H9 (cell line): ENCODE results near the gene POU2AF1. TPM values are rescaled to one million over a fixed set of nuclear protein-coding genes. Genes with fewer than 3 reads are reported as not detected.

Experiments used
- DNase-seq: peaks from one replicate; pipeline ENCODE4 v3.0.0-alpha.2; 2017
- H2AFZ ChIP-seq: one replicate; pipeline ENCODE4 v1.6.1; 2013; ENCODE audit warnings: mild to moderate bottlenecking, low read length, control low read depth, moderate library complexity
- H2AK5ac ChIP-seq: 2 replicates; pipeline ENCODE4 v1.6.1; 2013; ENCODE audit warnings: low read length, control low read depth, mixed read lengths; ENCODE audit not compliant: insufficient read length
- H2BK120ac ChIP-seq: one replicate; pipeline ENCODE4 v1.6.1; 2013; ENCODE audit warnings: low read depth, mild to moderate bottlenecking, low read length, control low read depth, inconsistent platforms; ENCODE audit not compliant: poor library complexity, severe bottlenecking
- H2BK12ac ChIP-seq: 2 replicates; pipeline ENCODE4 v1.6.1; 2013; ENCODE audit warnings: low read length, control low read depth, mixed read lengths, low read depth; ENCODE audit not compliant: insufficient read length
- H2BK15ac ChIP-seq: 2 replicates; pipeline ENCODE4 v1.6.1; 2013; ENCODE audit warnings: low read depth, low read length, control low read depth
- H2BK20ac ChIP-seq: one replicate; pipeline ENCODE4 v1.6.1; 2013; ENCODE audit warnings: low read depth, mild to moderate bottlenecking, low read length, control low read depth, inconsistent platforms; ENCODE audit not compliant: poor library complexity, severe bottlenecking
- H2BK5ac ChIP-seq: 2 replicates; pipeline ENCODE4 v1.6.1; 2013; ENCODE audit warnings: low read length, control low read depth, mixed read lengths; ENCODE audit not compliant: insufficient read length
- H3K14ac ChIP-seq: 2 replicates; pipeline ENCODE4 v1.6.1; 2013; ENCODE audit warnings: low read length, control low read depth; ENCODE audit not compliant: insufficient read depth
- H3K18ac ChIP-seq: 2 replicates; pipeline ENCODE4 v1.6.1; 2013; ENCODE audit warnings: low read depth, mild to moderate bottlenecking, mixed read lengths, low read length, control low read depth; ENCODE audit not compliant: insufficient read length
- H3K23ac ChIP-seq: 2 replicates; pipeline ENCODE4 v1.6.1; 2013; ENCODE audit warnings: low read length, control low read depth, mixed read lengths, low read depth; ENCODE audit not compliant: insufficient read length
- H3K23me2 ChIP-seq: 2 replicates; pipeline ENCODE4 v1.6.1; 2013; ENCODE audit warnings: low read depth, mild to moderate bottlenecking, mixed read lengths, low read length, control low read depth; ENCODE audit not compliant: insufficient read length, poor library complexity, severe bottlenecking
- H3K27ac ChIP-seq: 2 replicates; pipeline ENCODE4 v1.5.1; 2013; ENCODE audit warnings: low read length, control low read depth, mixed read lengths, low read depth; ENCODE audit not compliant: insufficient read length
- H3K27me3 ChIP-seq: 2 replicates; pipeline ENCODE4 v1.6.1; 2013; ENCODE audit warnings: low read length, control low read depth, inconsistent platforms; ENCODE audit not compliant: insufficient read depth
- H3K4ac ChIP-seq: 2 replicates; pipeline ENCODE4 v1.6.1; 2013; ENCODE audit warnings: low read depth, mild to moderate bottlenecking, control low read depth, inconsistent platforms, low read length, moderate library complexity
- H3K4me1 ChIP-seq: 2 replicates; pipeline ENCODE4 v1.6.1; 2013; ENCODE audit warnings: low read length, control low read depth, inconsistent platforms; ENCODE audit not compliant: insufficient read depth
- H3K4me2 ChIP-seq: 2 replicates; pipeline ENCODE4 v1.6.1; 2013; ENCODE audit warnings: low read length, control low read depth, mixed read lengths; ENCODE audit not compliant: insufficient read length, insufficient read depth
- H3K56ac ChIP-seq: 2 replicates; pipeline ENCODE4 v1.6.1; 2013; ENCODE audit warnings: low read depth, mild to moderate bottlenecking, mixed read lengths, low read length, control low read depth; ENCODE audit not compliant: insufficient read length
- H3K79me1 ChIP-seq: 2 replicates; pipeline ENCODE4 v1.6.1; 2013; ENCODE audit warnings: low read depth, mild to moderate bottlenecking, moderate library complexity, low read length, control low read depth, inconsistent platforms; ENCODE audit not compliant: insufficient read depth, poor library complexity, severe bottlenecking
- H3K79me2 ChIP-seq: 2 replicates; pipeline ENCODE4 v1.6.1; 2013; ENCODE audit warnings: low read length, control low read depth, inconsistent platforms; ENCODE audit not compliant: insufficient read depth
- H3K9ac ChIP-seq: 2 replicates; pipeline ENCODE4 v1.6.1; 2013; ENCODE audit warnings: low read length, control low read depth, mixed read lengths; ENCODE audit not compliant: insufficient read length; ENCODE audit errors: extremely low read depth
- H3K9me3 ChIP-seq: one replicate; pipeline ENCODE4 v1.6.1; 2013; ENCODE audit warnings: low read depth, low read length, inconsistent platforms; ENCODE audit not compliant: control insufficient read depth
- H3T11ph ChIP-seq: one replicate; pipeline ENCODE4 v1.6.1; 2013; ENCODE audit warnings: mild to moderate bottlenecking, low read length, control low read depth, inconsistent platforms
- H4K20me1 ChIP-seq: one replicate; pipeline ENCODE4 v1.6.1; 2013; ENCODE audit not compliant: control insufficient read depth, insufficient read length, insufficient read depth
- H4K5ac ChIP-seq: 2 replicates; pipeline ENCODE4 v1.6.1; 2013; ENCODE audit warnings: low read depth, mild to moderate bottlenecking, mixed read lengths, low read length, control low read depth; ENCODE audit not compliant: insufficient read length
- H4K8ac ChIP-seq: replicated peaks from 2 replicates; pipeline ENCODE4 v1.6.1; 2013; ENCODE audit warnings: low read length, control low read depth, mixed read lengths, low read depth; ENCODE audit not compliant: insufficient read length
- H4K91ac ChIP-seq: 2 replicates; pipeline ENCODE4 v1.6.1; 2013; ENCODE audit warnings: low read depth, mild to moderate bottlenecking, moderate library complexity, mixed read lengths, low read length, control low read depth; ENCODE audit not compliant: insufficient read length
- H3K27ac Mint-ChIP-seq, 3 experiments: 2 replicates in 2 of 3; 3 replicates in 1 of 3; pipeline ENCODE4 v1.8.0; 2020 to 2021; ENCODE audit warnings: mixed read lengths in 3 of 3, mild to moderate bottlenecking in 1 of 3, moderate library complexity in 1 of 3
- H3K27me3 Mint-ChIP-seq: 2 replicates; pipeline ENCODE4 v1.8.0; 2021; ENCODE audit warnings: low read depth, mild to moderate bottlenecking, moderate library complexity, mixed read lengths
- H3K36me3 Mint-ChIP-seq, 3 experiments: 2 replicates in 2 of 3; 3 replicates in 1 of 3; pipeline ENCODE4 v1.8.0; 2020 to 2021; ENCODE audit warnings: low read depth in 3 of 3, mixed read lengths in 3 of 3; ENCODE audit not compliant: insufficient read depth in 1 of 3
- H3K4me1 Mint-ChIP-seq, 2 experiments: 2 replicates each; pipeline ENCODE4 v1.8.0; 2020; ENCODE audit warnings: mixed read lengths in 2 of 2
- H3K4me3 Mint-ChIP-seq, 2 experiments: 2 replicates in 1 of 2; 3 replicates in 1 of 2; pipeline ENCODE4 v1.8.0; 2020 to 2021; ENCODE audit warnings: mild to moderate bottlenecking in 2 of 2, mixed read lengths in 2 of 2, moderate library complexity in 1 of 2
- H3K9me3 Mint-ChIP-seq, 2 experiments: 2 replicates in 1 of 2; 3 replicates in 1 of 2; pipeline ENCODE4 v1.8.0; 2020; ENCODE audit warnings: mild to moderate bottlenecking in 2 of 2, mixed read lengths in 2 of 2, moderate library complexity in 1 of 2
- CTCF ChIP-seq: fragments of 200-600 bp; sonication (generic); conservative IDR thresholded peaks from 3 replicates; pipeline ENCODE4 v1.8.0; 2021; ENCODE audit warnings: antibody characterized with exemption, mild to moderate bottlenecking
- WGBS: extraction: QIAGEN DNeasy Blood & Tissue Kit; methylation state at CpG from one replicate; pipeline ENCODE4 v1.1.7; 2013; ENCODE audit warnings: missing lambda C conversion rate, low lambda C conversion rate, mixed read lengths; ENCODE audit not compliant: insufficient read length; ENCODE audit errors: extremely low coverage; 5-methylcytosine and 5-hydroxymethylcytosine counted together
- total RNA-seq: library from RNA; stranded (reverse); gene quantifications from 2 replicates; pipeline ENCODE4 v1.2.1, GENCODE V29; 2021

Gene POU2AF1
- total RNA-seq, 1 experiment from 2014 or later, result not detected

GRCh38 chr11:111368285-111368560, 10.9 kb downstream of the POU2AF1 start:
- Histone ChIP-seq H2BK5ac (no peak overlapping the region), H3K4me2 (no peak overlapping the region), H2BK15ac (no peak overlapping the region), H3K14ac (no peak overlapping the region), H2BK12ac (no peak overlapping the region), H2AFZ (no peak overlapping the region), H3K79me2 (no peaks in the 10 kb centered on the region), H3K9me3 (no peaks in the 10 kb centered on the region), H3K4ac (no peak overlapping the region), H3T11ph (no peak overlapping the region), H3K9ac (no peak overlapping the region), H4K20me1 (no peaks in the 10 kb centered on the region), H4K91ac (no peak overlapping the region), H2AK5ac (no peak overlapping the region), H3K23me2 (no peaks in the 10 kb centered on the region), H2BK20ac (no peak overlapping the region), H3K79me1 (no peaks in the 10 kb centered on the region), H3K23ac (no peak overlapping the region), H3K56ac (no peak overlapping the region), H4K5ac (no peak overlapping the region), H3K27me3 (no peaks in the 10 kb centered on the region), H2BK120ac (no peak overlapping the region), H3K4me1 (no peaks in the 10 kb centered on the region), H3K27ac (no peak overlapping the region), H3K18ac (no peak overlapping the region), H4K8ac (no peak overlapping the region)
- Mint-ChIP-seq H3K27me3 (no peaks in the 10 kb centered on the region; the same call in 1 of the 2 replicates), H3K9me3 (no peaks in the 10 kb centered on the region), H3K4me1 (no peaks in the 10 kb centered on the region), H3K4me3 (no peak overlapping the region), H3K27ac (no peak overlapping the region), H3K36me3 (no peaks in the 10 kb centered on the region)
- no peak for DNase-seq
- WGBS, result no CpG with 5 or more reads among the region's 2 CpGs
- TF ChIP-seq CTCF, result no peak
